Endothelial cell of umbilical vein (primary cell): Measurements from ENCODE around the gene SMPD1. TPM values are rescaled to one million over a fixed set of nuclear protein-coding genes. Genes with fewer than 3 reads are reported as not detected.
A peak's percentile ranks its signal among the peaks of the same experiment; 100 is the strongest.

Experiments used
- BruUV-seq: library from RNA; stranded (reverse); fragments of 400-500 nt; replicated peaks from 2 replicates; lab custom pipeline; 2021; lab: Mats Ljungman, UMichigan
- CTCF ChIA-PET: fragments of 300-600, 350-600 bp; sonication (Branson Sonifier 250); formaldehyde crosslinking; loops from one replicate; lab custom pipeline; 2021; ENCODE audit warnings: antibody characterized with exemption, inconsistent platforms; lab: Charles Lee
- POLR2A ChIA-PET: fragments of 300-600, 350-600 bp; sonication (Branson Sonifier 250); formaldehyde crosslinking; loops from one replicate; lab custom pipeline; 2021; ENCODE audit warnings: antibody characterized with exemption, inconsistent platforms; lab: Charles Lee
- DNase-seq: peaks from one replicate; pipeline ENCODE4 v3.0.0-alpha.2; 2011; ENCODE audit warnings: low read depth, low spot score
- FAIRE-seq: peaks from 2 replicates; lab custom pipeline; 2011; peaks lifted over from hg19 to GRCh38; lab: Jason Lieb, UNC
- H2AFZ ChIP-seq: 2 replicates; pipeline ENCODE4 v1.6.0; 2012; ENCODE audit warnings: low read depth, low read length, control low read depth, inconsistent platforms
- H3K27ac ChIP-seq: 2 replicates; pipeline ENCODE4 v1.5.1; 2011; ENCODE audit warnings: low read depth, mild to moderate bottlenecking, control low read depth, low read length, moderate library complexity; ENCODE audit not compliant: insufficient read depth
- H3K27me3 ChIP-seq, 2 experiments: 2 replicates each; pipeline versions ENCODE4 v1.6.0 to v1.6.1; 2011; ENCODE audit warnings: low read length in 2 of 2, mixed read lengths in 1 of 2; ENCODE audit not compliant: control insufficient read depth in 2 of 2, insufficient read depth in 2 of 2
- H3K36me3 ChIP-seq, 2 experiments: 2 replicates in 1 of 2; 3 replicates in 1 of 2; pipeline ENCODE4 v1.5.1; 2011; ENCODE audit warnings: low read length in 2 of 2, mild to moderate bottlenecking in 1 of 2, moderate library complexity in 1 of 2; ENCODE audit not compliant: control insufficient read depth in 2 of 2, insufficient read depth in 2 of 2; ENCODE audit errors: extremely low read depth in 1 of 2
- H3K4me1 ChIP-seq: 3 replicates; pipeline ENCODE4 v1.5.1; 2011; ENCODE audit warnings: mild to moderate bottlenecking, low read length; ENCODE audit not compliant: control insufficient read depth, insufficient read depth; ENCODE audit errors: extremely low read depth
- H3K4me2 ChIP-seq: 2 replicates; pipeline ENCODE4 v1.6.1; 2011; ENCODE audit warnings: low read length, control low read depth, mixed read lengths; ENCODE audit not compliant: insufficient read depth
- H3K4me3 ChIP-seq, 3 experiments: fragments of 200-600 bp in 1 of 3; sonication (generic), shearing (Covaris generic) in 1 of 3; replicated peaks in 1 of 3; 2 replicates each; pipeline ENCODE4 v1.5.1; 2011 to 2016; ENCODE audit warnings: control low read depth in 3 of 3, low read length in 3 of 3, mild to moderate bottlenecking in 2 of 3, inconsistent platforms in 1 of 3, low read depth in 1 of 3, moderate library complexity in 1 of 3; ENCODE audit not compliant: insufficient read depth in 1 of 3
- H3K79me2 ChIP-seq: 2 replicates; pipeline ENCODE4 v1.6.0; 2012; ENCODE audit warnings: low read length, inconsistent platforms; ENCODE audit not compliant: control insufficient read depth, insufficient read depth
- H3K9ac ChIP-seq: replicated peaks from 2 replicates; pipeline ENCODE3; 2011; ENCODE audit warnings: low read length, control low read depth; ENCODE audit not compliant: insufficient read depth; ENCODE audit errors: extremely low read depth
- H3K9me1 ChIP-seq: replicated peaks from 3 replicates; pipeline ENCODE4 v1.6.0; 2011; ENCODE audit warnings: mild to moderate bottlenecking, low read length; ENCODE audit not compliant: control insufficient read depth, insufficient read depth; ENCODE audit errors: extremely low read depth
- H3K9me3 ChIP-seq: replicated peaks from 2 replicates; pipeline ENCODE4 v1.5.1; 2012; ENCODE audit warnings: low read length, inconsistent platforms; ENCODE audit not compliant: control insufficient read depth, insufficient read depth
- H4K20me1 ChIP-seq: replicated peaks from 2 replicates; pipeline ENCODE3; 2011; ENCODE audit warnings: mild to moderate bottlenecking, low read length; ENCODE audit not compliant: control insufficient read depth, insufficient read depth; ENCODE audit errors: extremely low read depth
- CTCF ChIP-seq, 2 donors: IDR thresholded peaks; 1 replicate in 1 of 2; 2 replicates in 1 of 2; pipeline ENCODE4 v1.5.1; 2011; ENCODE audit warnings: low read length in 2 of 2, mild to moderate bottlenecking in 2 of 2, moderate library complexity in 2 of 2, control low read depth in 1 of 2, inconsistent platforms in 1 of 2, low read depth in 1 of 2; ENCODE audit not compliant: insufficient read depth in 1 of 2; ENCODE audit errors: extremely low read depth in 1 of 2
- EZH2 ChIP-seq: IDR thresholded peaks from 2 replicates; pipeline ENCODE4 v1.6.1; 2012; ENCODE audit warnings: borderline replicate concordance, low read depth, mild to moderate bottlenecking, moderate library complexity, low read length, inconsistent platforms; ENCODE audit not compliant: severe bottlenecking
- FOS ChIP-seq: IDR thresholded peaks from 2 replicates; pipeline ENCODE4 v1.6.1; 2011; ENCODE audit warnings: mild to moderate bottlenecking, low read length, moderate library complexity, borderline replicate concordance; ENCODE audit not compliant: insufficient read depth
- JUN ChIP-seq: IDR thresholded peaks from 2 replicates; pipeline ENCODE4 v1.6.1; 2011; ENCODE audit warnings: borderline replicate concordance, low read depth; ENCODE audit not compliant: insufficient read length, insufficient read depth
- MYC ChIP-seq: IDR thresholded peaks from one replicate; pipeline ENCODE4 v1.6.1; 2011; ENCODE audit warnings: mild to moderate bottlenecking, low read depth, low read length
- POLR2A ChIP-seq: IDR thresholded peaks from 2 replicates; pipeline ENCODE4 v1.6.1; 2012; ENCODE audit warnings: low read depth, mild to moderate bottlenecking, control low read depth, low read length
- POLR2AphosphoS5 ChIP-seq: IDR thresholded peaks from 2 replicates; pipeline ENCODE4 v1.6.1; 2012; ENCODE audit warnings: low read depth, mild to moderate bottlenecking, control low read depth, low read length, moderate library complexity; ENCODE audit not compliant: insufficient read depth
- dilution Hi-C: fragments of 300-500 bp; cut with MboI; formaldehyde crosslinking; loops from one replicate; pipeline ENCODE4 v1.15.0; 2019; ENCODE audit warnings: low sequenced_read_pairs; ENCODE audit not compliant: extremely low pct_ligation_motif_present
- intact Hi-C: fragments of 100-400 bp; cut with micrococcal nuclease; formaldehyde crosslinking; loops from one replicate; pipeline ENCODE4 v1.10.0; 2022
- polyA plus RNA-seq, 4 experiments: library from polyadenylated mRNA; depleted of rRNA in 3 of 4; stranded (reverse) in 3 of 4; unstranded in 1 of 4; fragments of >200 nt; gene quantifications; 2 replicates each; pipeline versions ENCODE4 v1.2.1 to v1.2.3, GENCODE V29; 2011 to 2012; ENCODE audit warnings: missing spikeins in 1 of 4
- total RNA-seq: library from RNA; stranded (reverse); gene quantifications from 2 replicates; pipeline ENCODE4 v1.2.3, GENCODE V29; 2021

SMPD1 gene
- total and polyA plus RNA-seq, 2 donors (not counting 3 experiments of a cell fraction or from before 2014, with no cell fraction given): 58.9 to 93.6 TPM

DNA sequence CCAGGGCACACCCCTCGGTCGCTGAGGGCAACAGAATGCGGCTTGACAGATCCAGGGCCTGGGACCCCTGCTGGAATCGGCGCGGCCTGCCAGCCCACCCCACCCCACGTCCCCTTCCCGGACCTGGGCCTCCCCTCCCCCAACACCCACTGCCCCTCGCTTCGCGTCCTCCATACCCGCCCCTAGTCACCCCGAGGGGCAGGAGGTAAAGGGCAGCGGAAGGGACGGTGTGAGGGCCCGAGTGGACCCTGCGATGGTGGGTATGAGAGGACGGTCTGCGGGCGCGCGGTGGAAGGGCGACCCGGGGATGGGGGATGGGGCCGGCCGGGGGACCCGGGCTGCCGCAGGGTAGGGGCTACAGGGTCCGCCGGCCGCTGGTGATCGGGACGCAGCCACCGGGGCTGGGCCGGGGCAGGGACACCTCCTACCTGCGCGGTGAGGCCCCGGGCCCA, 28.3 kb downstream of the SMPD1 start:
- no peak for TF ChIP-seq FOS
- no peak for TF ChIP-seq JUN
- TF ChIP-seq POLR2A: no peak
- TF ChIP-seq EZH2: no peak
- no peak for TF ChIP-seq MYC
- POLR2A ChIA-PET: interaction anchor here (0.9 to 1.4 kb wide), 5 partner anchors 25 to 199 kb away, joined by 3 to 9 read pairs (median 5); partner anchors contain the start of gene SMPD1
- DNase-seq (no peak), FAIRE-seq (no peak)
- no peaks in the 10 kb centered on the region for H4K20me1 ChIP-seq
- H3K9me3 ChIP-seq: no peaks in the 10 kb centered on the region
- peak overlapping the region; percentile 66 for H3K9ac ChIP-seq
- intact Hi-C loops (loop anchor here (1.0 to 2.0 kb wide), 3 partner anchors 28 to 62 kb away; partner anchors contain the start of genes ARFIP2, SMPD1 and TIMM10B), dilution Hi-C loops (no loop called here)
- H3K27ac ChIP-seq: no peak overlapping the region
- peak overlapping the region; percentile 86 for H3K4me2 ChIP-seq
- H3K4me3 ChIP-seq: peak overlapping the region; percentile 78 to 88 (median 86)
- BruUV-seq: no TSS peak
- peaks cover 10% of the 10 kb centered on the region for H3K4me1 ChIP-seq
- H3K27me3 ChIP-seq: peaks cover 6 to 10% of the 10 kb centered on the region in 2 experiments
- H3K79me2 ChIP-seq: no peaks in the 10 kb centered on the region
- CTCF ChIA-PET: interaction anchor here (0.9 to 3.5 kb wide), 14 partner anchors 17 to 337 kb away, joined by 3 to 40 read pairs (median 6); partner anchors contain the start of genes ARFIP2 and TIMM10B
- peak overlapping the region; percentile 96 for H2AFZ ChIP-seq
- no peaks in the 10 kb centered on the region for H3K9me1 ChIP-seq
- no peaks in the 10 kb centered on the region for H3K36me3 ChIP-seq

DNA sequence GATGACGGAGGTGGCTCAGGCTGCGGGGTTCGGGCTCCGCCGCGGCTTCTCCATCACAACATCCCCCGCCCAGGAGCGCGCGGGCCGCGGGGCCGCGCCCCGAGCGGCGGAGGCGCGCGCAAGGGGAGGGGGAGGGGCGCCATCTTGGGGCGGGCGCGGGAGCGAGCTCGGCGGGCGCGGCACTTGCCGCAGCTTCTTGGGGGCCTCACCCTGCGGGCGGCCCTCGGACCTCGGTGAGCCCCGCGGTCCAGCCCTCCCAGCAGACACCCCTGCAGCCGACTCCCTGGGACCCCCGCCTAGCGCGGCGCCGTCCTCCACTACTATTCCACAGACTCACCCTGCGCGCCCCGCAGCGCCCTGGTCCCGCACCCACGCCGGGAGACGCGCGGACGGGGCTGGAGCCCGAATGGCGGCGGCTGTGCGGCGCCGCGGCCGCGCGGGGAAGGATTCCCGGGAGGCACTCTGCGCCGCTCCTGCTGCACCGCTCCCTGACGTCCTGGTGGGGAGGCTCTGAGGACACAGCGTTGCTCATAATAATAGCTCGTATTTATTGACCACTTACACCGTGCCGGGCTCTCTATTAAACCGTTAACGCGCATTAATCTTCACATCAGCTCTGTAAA, 28.8 kb downstream of the SMPD1 start, which contains the start of gene APBB1:
Gene APBB1 (minus strand): TSS at position 86 of the 623 bp plus-strand sequence. CDS start 7,747 bp downstream, outside the sequence.
- no peaks in the 10 kb centered on the region for H4K20me1 ChIP-seq
- dilution Hi-C loops: no loop called here
- intact Hi-C loops: loop anchor here (1.0 to 2.0 kb wide), 3 partner anchors 29 to 62 kb away; partner anchors contain the start of genes ARFIP2, SMPD1 and TIMM10B

More for the DNA sequence above, 28.8 kb downstream of the SMPD1 start, which contains the start of gene APBB1:
- no peaks in the 10 kb centered on the region for H3K9me1 ChIP-seq
- peak within 1 kb of the TSS; percentile 96 for H2AFZ ChIP-seq
- peak within 1 kb of the TSS; percentile 66 for H3K9ac ChIP-seq
- TF ChIP-seq MYC (no peak), EZH2 (no peak), POLR2A (peak; percentile 79), POLR2AphosphoS5 (peak; percentile 77), CTCF (IDR thresholded peaks at IDR 0.05; ENCODE audit: extremely low read depth in 1 of 2, insufficient read depth in 1 of 2, low read depth in 1 of 2, low read length in 2 of 2) (peak in 1 of 2 donors; percentile 18)
- DNase-seq: peak; percentile 67
- no peaks in the 10 kb centered on the region for H3K79me2 ChIP-seq
- ChIA-PET CTCF (interaction anchor here (0.6 to 3.5 kb wide), 23 partner anchors 12 to 337 kb away, joined by 3 to 40 read pairs (median 4); partner anchors contain the start of genes ARFIP2, SMPD1 and TIMM10B), POLR2A (interaction anchor here (0.8 to 1.4 kb wide), 6 partner anchors 25 to 199 kb away, joined by 3 to 9 read pairs (median 4); partner anchors contain the start of genes SMPD1 and TRIM3)
- FAIRE-seq: peak; percentile 80
- H3K4me2 ChIP-seq: peak within 1 kb of the TSS; percentile 97
- peaks cover 10% of the 10 kb centered on the region for H3K4me1 ChIP-seq
- BruUV-seq: no TSS peak
- H3K27ac ChIP-seq: no peak within 1 kb of the TSS
- peaks cover 7 to 14% of the 10 kb centered on the region in 2 experiments for H3K27me3 ChIP-seq
- peak within 1 kb of the TSS; percentile 78 to 88 (median 86) for H3K4me3 ChIP-seq
- no peaks in the 10 kb centered on the region for H3K36me3 ChIP-seq
- H3K9me3 ChIP-seq: no peaks in the 10 kb centered on the region
